ENCODE data around the gene COL8A2. TPM values are rescaled to one million over a fixed set of nuclear protein-coding genes. Genes with fewer than 3 reads are reported as not detected.
A peak's percentile ranks its signal among the peaks of the same experiment; 100 is the strongest.

COL8A2 gene
- total RNA-seq, 2 experiments from 2014 or later = 0.07 TPM; not detected in 1

- H3K4me1 Mint-ChIP-seq (ENCODE audit: low read depth) = peaks cover 4% of the 10 kb centered on the region
- H3K27ac Mint-ChIP-seq = no peak overlapping the region
- no peaks in the 10 kb centered on the region for H3K9me3 Mint-ChIP-seq
- H3K4me3 Mint-ChIP-seq = no peak overlapping the region
- H3K36me3 Mint-ChIP-seq (ENCODE audit: low read depth) = no peaks in the 10 kb centered on the region
- intact Hi-C loops (cut with micrococcal nuclease) = no loop called here
- CTCF ChIA-PET = interaction anchor here (0.7 to 6.4 kb wide), 8 partner anchors 9 to 321 kb away, joined by 3 to 61 read pairs (median 4); partner anchors contain the start of gene TRAPPC3
- no peaks in the 10 kb centered on the region for H3K27me3 Mint-ChIP-seq (ENCODE audit: low read depth)
- DNase-seq = no peak
Measured at GRCh38 chr1:36100376-36100775, 24.6 kb downstream of the COL8A2 start.

- no peak overlapping the region for H3K27ac Mint-ChIP-seq
- intact Hi-C loops (cut with micrococcal nuclease) = loop anchor here (1.0 kb wide), 3 partner anchors 34 to 320 kb away; no protein-coding TSS in a partner anchor
- CTCF ChIA-PET = interaction anchor here (0.6 to 6.4 kb wide), 10 partner anchors 9 to 402 kb away, joined by 3 to 61 read pairs (median 4); partner anchors contain the start of gene TRAPPC3
- H3K36me3 Mint-ChIP-seq (ENCODE audit: low read depth) = no peaks in the 10 kb centered on the region
- peak; percentile 85 for DNase-seq
- H3K27me3 Mint-ChIP-seq (ENCODE audit: low read depth) = no peaks in the 10 kb centered on the region
- H3K4me3 Mint-ChIP-seq = no peak overlapping the region
- H3K4me1 Mint-ChIP-seq (ENCODE audit: low read depth) = peaks cover 4% of the 10 kb centered on the region
- no peaks in the 10 kb centered on the region for H3K9me3 Mint-ChIP-seq
Measured at GRCh38 chr1:36099681-36100341, 25.2 kb downstream of the COL8A2 start.

GRCh38 chr1:36098650-36099365 is 26.2 kb downstream of the COL8A2 start:
- no peaks in the 10 kb centered on the region for H3K36me3 Mint-ChIP-seq (ENCODE audit: low read depth)
- CTCF ChIA-PET = interaction anchor here (0.7 to 0.8 kb wide), 2 partner anchors 36 to 188 kb away, joined by 3 to 5 read pairs; no protein-coding TSS in a partner anchor
- no peak overlapping the region for H3K27ac Mint-ChIP-seq

GRCh38 chr1:36097693-36098585 is 27.1 kb downstream of the COL8A2 start:
- no peak overlapping the region for H3K27ac Mint-ChIP-seq
- H3K9me3 Mint-ChIP-seq = no peaks in the 10 kb centered on the region
- DNase-seq = no peak
- CTCF ChIA-PET = interaction anchor here (0.6 to 2.1 kb wide), 5 partner anchors 36 to 189 kb away, joined by 3 to 7 read pairs (median 5); no protein-coding TSS in a partner anchor
- intact Hi-C loops (cut with micrococcal nuclease) = no loop called here
- no peak overlapping the region for H3K4me3 Mint-ChIP-seq
- H3K4me1 Mint-ChIP-seq (ENCODE audit: low read depth) = peaks cover 4% of the 10 kb centered on the region
- H3K36me3 Mint-ChIP-seq (ENCODE audit: low read depth) = no peaks in the 10 kb centered on the region
- H3K27me3 Mint-ChIP-seq (ENCODE audit: low read depth) = no peaks in the 10 kb centered on the region

More at GRCh38 chr1:36098650-36099365, 26.2 kb downstream of the COL8A2 start:
- Mint-ChIP-seq H3K27me3 (ENCODE audit: low read depth) (no peaks in the 10 kb centered on the region), H3K4me3 (no peak overlapping the region), H3K4me1 (ENCODE audit: low read depth) (peaks cover 4% of the 10 kb centered on the region), H3K9me3 (no peaks in the 10 kb centered on the region)
- intact Hi-C loops (cut with micrococcal nuclease) = loop anchor here (1.0 kb wide), 3 partner anchors 35 to 321 kb away; no protein-coding TSS in a partner anchor
- no peak for DNase-seq

GRCh38 chr1:36096500-36097432 is 28.3 kb downstream of the COL8A2 start:
- H3K4me1 Mint-ChIP-seq (ENCODE audit: low read depth) = peaks cover 8% of the 10 kb centered on the region
- DNase-seq = no peak
- intact Hi-C loops (cut with micrococcal nuclease) = loop anchor here (1.0 kb wide), 1 partner anchor 189 kb away; no protein-coding TSS in a partner anchor
- peaks cover 4% of the 10 kb centered on the region for H3K36me3 Mint-ChIP-seq (ENCODE audit: low read depth)
- no peak overlapping the region for H3K4me3 Mint-ChIP-seq
- no peaks in the 10 kb centered on the region for H3K9me3 Mint-ChIP-seq
- H3K27ac Mint-ChIP-seq = no peak overlapping the region
- CTCF ChIA-PET = interaction anchor here (0.6 to 2.1 kb wide), 3 partner anchors 38 to 95 kb away, joined by 4 to 7 read pairs (median 7); no protein-coding TSS in a partner anchor
- no peaks in the 10 kb centered on the region for H3K27me3 Mint-ChIP-seq (ENCODE audit: low read depth)

GRCh38 chr1:36095760-36096405 is 29.1 kb downstream of the COL8A2 start:
- CTCF ChIA-PET = interaction anchor here (0.6 to 3.7 kb wide), 6 partner anchors 7 to 92 kb away, joined by 3 to 23 read pairs (median 6); no protein-coding TSS in a partner anchor
- no peak overlapping the region for H3K27ac Mint-ChIP-seq
- intact Hi-C loops (cut with micrococcal nuclease) = loop anchor here (1.0 kb wide), 1 partner anchor 189 kb away; no protein-coding TSS in a partner anchor

GRCh38 chr1:36094621-36095061 is 30.4 kb downstream of the COL8A2 start:
- no peaks in the 10 kb centered on the region for H3K27me3 Mint-ChIP-seq (ENCODE audit: low read depth)
- no peaks in the 10 kb centered on the region for H3K9me3 Mint-ChIP-seq
- intact Hi-C loops (cut with micrococcal nuclease) = no loop called here
- H3K4me3 Mint-ChIP-seq = no peak overlapping the region
- CTCF ChIA-PET = interaction anchor here (0.5 to 3.7 kb wide), 4 partner anchors 8 to 97 kb away, joined by 3 to 23 read pairs (median 4); no protein-coding TSS in a partner anchor
- peaks cover 13% of the 10 kb centered on the region for H3K4me1 Mint-ChIP-seq (ENCODE audit: low read depth)
- no peak overlapping the region for H3K27ac Mint-ChIP-seq
- DNase-seq = no peak
- H3K36me3 Mint-ChIP-seq (ENCODE audit: low read depth) = peaks cover 7% of the 10 kb centered on the region

More at GRCh38 chr1:36095760-36096405, 29.1 kb downstream of the COL8A2 start:
- Mint-ChIP-seq H3K4me1 (ENCODE audit: low read depth) (peaks cover 10% of the 10 kb centered on the region), H3K27me3 (ENCODE audit: low read depth) (no peaks in the 10 kb centered on the region), H3K4me3 (no peak overlapping the region), H3K9me3 (no peaks in the 10 kb centered on the region), H3K36me3 (ENCODE audit: low read depth) (peaks cover 6% of the 10 kb centered on the region)
- no peak for DNase-seq

GRCh38 chr1:36093929-36094328 is 31.1 kb downstream of the COL8A2 start:
- H3K4me3 Mint-ChIP-seq = no peak overlapping the region
- no peaks in the 10 kb centered on the region for H3K27me3 Mint-ChIP-seq (ENCODE audit: low read depth)
- intact Hi-C loops (cut with micrococcal nuclease) = no loop called here
- CTCF ChIA-PET = interaction anchor here (1.7 to 3.7 kb wide), 2 partner anchors 41 to 55 kb away, joined by 5 to 23 read pairs; partner anchors contain the start of gene TRAPPC3
- DNase-seq = no peak
- peaks cover 10% of the 10 kb centered on the region for H3K36me3 Mint-ChIP-seq (ENCODE audit: low read depth)
- H3K4me1 Mint-ChIP-seq (ENCODE audit: low read depth) = peaks cover 15% of the 10 kb centered on the region
- H3K9me3 Mint-ChIP-seq = no peaks in the 10 kb centered on the region
- H3K27ac Mint-ChIP-seq = no peak overlapping the region

GRCh38 chr1:36093226-36093625 is 31.8 kb downstream of the COL8A2 start:
- no peaks in the 10 kb centered on the region for H3K27me3 Mint-ChIP-seq (ENCODE audit: low read depth)
- H3K36me3 Mint-ChIP-seq (ENCODE audit: low read depth) = peaks cover 10% of the 10 kb centered on the region
- no peak overlapping the region for H3K4me3 Mint-ChIP-seq
- peaks cover 15% of the 10 kb centered on the region for H3K4me1 Mint-ChIP-seq (ENCODE audit: low read depth)
- intact Hi-C loops (cut with micrococcal nuclease) = no loop called here
- H3K9me3 Mint-ChIP-seq = no peaks in the 10 kb centered on the region
- DNase-seq = no peak
- CTCF ChIA-PET = interaction anchor here (1.7 to 3.7 kb wide), 2 partner anchors 42 to 56 kb away, joined by 5 to 23 read pairs; partner anchors contain the start of gene TRAPPC3
- H3K27ac Mint-ChIP-seq = no peak overlapping the region

GRCh38 chr1:36092798-36093185 is 32.2 kb downstream of the COL8A2 start:
- H3K4me3 Mint-ChIP-seq = no peak overlapping the region
- H3K27ac Mint-ChIP-seq = peak overlapping the region; percentile 30
- no peaks in the 10 kb centered on the region for H3K9me3 Mint-ChIP-seq
- no peaks in the 10 kb centered on the region for H3K27me3 Mint-ChIP-seq (ENCODE audit: low read depth)
- H3K4me1 Mint-ChIP-seq (ENCODE audit: low read depth) = peaks cover 17% of the 10 kb centered on the region
- intact Hi-C loops (cut with micrococcal nuclease) = no loop called here
- CTCF ChIA-PET = interaction anchor here (1.0 to 3.7 kb wide), 3 partner anchors 42 to 95 kb away, joined by 3 to 23 read pairs (median 5); partner anchors contain the start of gene TRAPPC3
- no peak for DNase-seq
- peaks cover 10% of the 10 kb centered on the region for H3K36me3 Mint-ChIP-seq (ENCODE audit: low read depth)
